GM21576 (cell line): Measurements from ENCODE around the gene CNTNAP4.

Experiments
- ATAC-seq: cut with Tn5 transposase; IDR thresholded peaks from one replicate; pipeline ENCODE4 v1.9.1; 2021; ENCODE audit warnings: mild to moderate bottlenecking, moderate library complexity; ENCODE audit not compliant: unreplicated experiment

The CNTNAP4 gene

DNA sequence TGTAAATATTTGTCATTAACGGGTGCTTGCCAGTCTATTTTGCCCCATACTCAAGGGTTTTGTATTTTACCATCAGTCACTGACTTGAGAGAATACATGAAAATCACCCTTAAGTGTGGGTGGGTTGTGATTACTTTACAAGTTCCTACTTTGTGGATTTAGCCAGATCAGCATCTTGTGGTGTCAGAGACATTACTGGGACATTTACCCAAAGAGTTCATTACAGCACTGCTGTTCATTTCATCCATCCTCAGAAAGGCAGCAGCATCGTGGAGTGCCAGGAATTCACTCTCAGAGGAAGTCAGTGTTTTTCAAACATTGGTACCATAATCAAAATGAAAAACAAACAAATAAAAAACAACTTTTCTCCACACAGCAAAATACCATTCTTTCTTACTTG, 110.8 kb downstream of the CNTNAP4 start:
- no peak for ATAC-seq

DNA sequence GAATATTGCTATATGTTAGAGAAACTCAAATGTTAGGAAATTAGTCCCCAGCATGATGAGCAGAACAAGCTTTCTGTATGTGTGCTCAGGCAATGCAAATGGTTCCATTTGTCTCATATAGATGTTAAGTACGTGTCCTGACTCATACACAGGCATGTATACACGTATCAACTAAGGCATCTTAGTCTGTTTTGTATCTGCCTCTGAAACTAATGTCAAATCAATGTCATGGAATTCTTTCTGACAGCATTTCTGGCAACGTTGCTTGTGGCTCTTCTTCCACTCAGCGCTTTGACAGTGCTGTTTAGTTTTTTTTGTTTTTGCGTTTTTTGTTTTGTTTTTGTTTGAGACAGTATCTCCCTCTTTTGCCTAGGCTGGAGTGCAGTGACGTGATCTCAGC, 111.9 kb downstream of the CNTNAP4 start:
- no peak for ATAC-seq

GRCh38 chr16:76390476-76390875, 113.3 kb downstream of the CNTNAP4 start:
- ATAC-seq, result no peak

DNA sequence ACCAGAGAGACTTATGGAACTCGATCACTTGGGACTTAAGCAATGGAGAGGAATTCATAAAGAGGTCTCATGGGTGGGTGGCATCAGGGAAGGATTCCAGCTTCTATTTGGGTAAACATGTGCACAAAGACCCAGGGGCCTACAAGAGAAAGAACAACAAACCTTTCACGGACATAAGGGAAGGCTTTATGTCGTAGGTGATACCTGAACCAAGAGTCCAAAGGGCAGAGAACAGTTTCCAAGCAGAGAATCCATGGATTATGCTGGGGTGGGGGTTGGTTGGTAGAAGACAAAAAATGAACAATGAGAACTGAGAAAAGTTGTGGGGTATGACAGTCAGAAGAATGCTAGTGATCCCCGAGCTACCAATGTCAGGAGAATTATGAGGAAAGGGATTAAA, 119.8 kb downstream of the CNTNAP4 start:
- no peak for ATAC-seq

DNA sequence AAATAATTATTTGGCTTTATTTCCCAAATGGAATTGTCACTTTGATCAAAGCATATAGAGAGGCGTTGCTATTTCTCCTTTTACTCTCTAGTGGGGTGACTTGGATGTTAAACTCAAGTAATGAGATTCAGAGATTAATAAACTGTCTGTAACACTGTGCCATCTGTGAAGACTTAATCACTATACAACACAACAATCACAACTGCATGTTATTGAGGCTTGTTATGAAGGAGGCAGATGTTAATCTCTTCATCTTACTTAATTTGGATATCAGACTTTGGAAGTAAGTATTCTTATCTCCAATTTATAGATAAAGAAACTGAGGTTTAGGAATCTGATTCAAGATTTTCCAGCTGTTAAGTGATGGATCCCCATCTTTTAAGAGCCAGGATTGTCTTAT, 132.5 kb downstream of the CNTNAP4 start:
- ATAC-seq, result no peak

DNA sequence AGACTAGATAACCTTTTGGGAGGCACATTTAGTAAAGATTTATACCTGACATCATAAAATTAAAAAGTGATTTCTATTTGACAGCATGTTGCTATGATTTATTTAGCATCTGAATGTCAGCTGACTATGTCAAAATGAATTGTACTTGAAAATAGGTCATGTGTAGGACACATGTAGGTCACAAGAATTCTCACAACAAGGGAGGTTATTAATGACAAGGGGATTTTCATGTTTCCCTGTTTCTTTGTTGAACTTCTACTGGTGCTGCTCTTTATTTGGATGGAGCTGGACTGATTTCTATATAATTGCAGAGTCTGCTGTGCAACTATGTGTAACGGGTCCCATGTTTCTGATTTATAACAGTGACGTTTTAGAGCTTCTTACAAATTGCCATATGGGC, 144.4 kb downstream of the CNTNAP4 start:
- no peak for ATAC-seq

- ATAC-seq, result no peak
Observed at GRCh38 chr16:76428858-76429257, 151.7 kb downstream of the CNTNAP4 start.

GRCh38 chr16:76441391-76441790, 164.2 kb downstream of the CNTNAP4 start:
- ATAC-seq, result no peak

- no peak for ATAC-seq
Observed at GRCh38 chr16:76441876-76442275, 164.7 kb downstream of the CNTNAP4 start.

DNA sequence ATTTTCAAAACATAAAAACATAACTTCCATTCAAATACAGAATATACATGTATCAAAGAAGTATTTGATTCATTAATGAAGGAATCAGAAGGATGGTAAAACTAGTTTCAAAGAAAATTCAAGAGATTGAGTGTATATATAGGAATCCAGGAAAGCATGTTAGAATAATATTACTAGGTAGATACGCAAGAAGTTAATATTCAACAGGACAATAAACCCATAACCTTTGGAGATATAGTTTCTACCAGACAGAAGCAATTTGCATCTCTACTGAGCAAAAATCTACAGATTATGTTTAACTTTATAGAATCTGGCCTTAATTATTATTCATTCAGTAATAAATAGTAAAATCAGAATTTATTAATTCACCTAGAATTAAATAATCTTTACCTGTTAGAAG, 166.8 kb downstream of the CNTNAP4 start:
- ATAC-seq, result no peak

GRCh38 chr16:76444832-76445231, 167.6 kb downstream of the CNTNAP4 start:
- ATAC-seq, result no peak

DNA sequence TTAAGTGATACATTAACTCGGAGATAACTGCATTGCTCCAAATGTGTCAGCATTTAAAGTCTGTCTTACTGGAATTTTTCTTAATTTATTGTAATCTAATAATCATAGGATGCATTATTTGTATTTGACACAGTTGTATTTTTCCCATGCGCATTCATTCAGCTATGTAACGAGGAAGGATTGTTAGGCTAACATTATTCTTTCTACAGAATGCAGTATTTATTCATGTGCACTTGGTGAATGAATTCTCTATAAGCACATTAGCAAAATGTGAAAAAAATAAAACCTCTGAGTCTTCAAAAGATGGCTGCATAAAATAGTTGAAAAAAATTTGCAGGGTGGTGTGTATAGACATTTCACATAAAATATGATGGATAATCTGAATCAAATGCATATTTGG, 168.6 kb downstream of the CNTNAP4 start:
- no peak for ATAC-seq

DNA sequence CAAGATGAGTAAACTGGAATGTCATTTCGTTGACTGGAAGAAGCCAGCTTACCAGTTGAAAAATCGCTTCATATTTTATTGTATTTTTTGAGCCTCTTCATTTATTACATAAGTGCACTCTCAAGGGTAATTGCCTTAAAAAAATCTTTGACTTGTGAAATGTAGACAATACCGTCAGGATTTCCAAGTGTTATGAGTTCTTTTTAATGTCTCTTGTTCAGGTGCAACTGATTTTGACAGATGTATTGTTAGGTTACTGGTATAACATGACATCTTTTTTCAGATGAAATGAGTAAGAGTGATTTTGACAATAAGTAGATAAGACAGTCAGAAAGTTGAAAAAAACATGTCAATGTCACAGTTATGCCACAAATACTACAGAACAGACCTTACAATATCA, 169.1 kb downstream of the CNTNAP4 start:
- ATAC-seq, result no peak

GRCh38 chr16:76450890-76451289, 173.7 kb downstream of the CNTNAP4 start:
- no peak for ATAC-seq

DNA sequence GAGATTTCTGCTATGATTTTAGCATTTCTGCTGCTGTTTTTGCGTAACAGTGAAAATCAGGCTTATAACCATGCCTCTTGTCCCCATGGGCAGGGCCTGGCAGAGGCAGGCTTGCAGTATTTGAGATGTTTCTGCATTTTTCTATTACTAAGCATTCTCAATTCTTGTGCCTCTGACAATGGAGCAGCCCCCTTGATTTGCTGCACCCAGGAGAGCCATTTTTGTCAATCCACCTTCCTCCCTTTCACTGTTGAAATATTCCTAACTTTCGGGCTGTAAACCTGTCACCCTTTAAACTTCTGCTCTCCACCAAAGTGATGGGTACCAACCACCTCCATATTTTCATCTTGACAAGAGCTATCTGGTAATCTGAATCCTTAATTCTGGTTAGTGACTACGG, 178.1 kb downstream of the CNTNAP4 start:
- no peak for ATAC-seq

DNA sequence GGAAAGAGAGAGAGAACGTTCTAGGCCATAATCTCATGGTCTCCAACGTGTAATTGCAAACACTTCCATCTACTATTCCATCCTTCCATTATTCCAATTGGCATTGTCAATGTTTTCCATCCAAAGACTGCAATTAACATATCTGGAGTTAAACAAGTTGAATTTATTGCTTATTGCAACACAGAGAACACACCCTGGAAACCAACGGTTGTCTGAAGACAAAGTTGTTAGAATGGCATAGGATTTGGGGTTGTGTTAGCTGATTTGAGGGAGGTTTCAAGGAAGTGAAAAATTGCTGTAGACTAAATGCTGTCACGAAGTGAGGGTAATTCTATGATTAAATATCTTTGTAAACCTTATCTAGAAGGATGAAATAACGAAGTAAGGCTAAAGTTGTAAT, 178.8 kb downstream of the CNTNAP4 start:
- no peak for ATAC-seq

DNA sequence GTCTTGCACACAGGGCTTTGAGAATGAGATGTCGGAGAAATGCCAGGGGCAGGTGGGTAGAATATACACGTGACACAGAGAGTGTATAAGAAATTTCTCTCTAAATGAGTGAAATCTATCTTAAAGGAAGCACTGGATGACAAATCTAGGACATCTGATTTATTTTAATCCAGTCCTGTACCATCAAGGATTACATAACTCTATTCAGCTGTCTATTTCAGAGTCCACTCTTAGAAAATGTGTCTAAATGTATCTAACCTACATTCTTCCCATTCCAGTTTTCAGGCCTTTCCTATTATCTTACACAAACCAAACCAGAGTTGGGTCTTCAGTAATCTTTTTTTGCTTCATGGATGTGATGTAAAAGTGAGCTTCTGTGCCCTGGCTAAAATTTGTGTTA, 181.9 kb downstream of the CNTNAP4 start:
- ATAC-seq, result no peak

GRCh38 chr16:76461836-76462235, 184.6 kb downstream of the CNTNAP4 start:
- no peak for ATAC-seq

DNA sequence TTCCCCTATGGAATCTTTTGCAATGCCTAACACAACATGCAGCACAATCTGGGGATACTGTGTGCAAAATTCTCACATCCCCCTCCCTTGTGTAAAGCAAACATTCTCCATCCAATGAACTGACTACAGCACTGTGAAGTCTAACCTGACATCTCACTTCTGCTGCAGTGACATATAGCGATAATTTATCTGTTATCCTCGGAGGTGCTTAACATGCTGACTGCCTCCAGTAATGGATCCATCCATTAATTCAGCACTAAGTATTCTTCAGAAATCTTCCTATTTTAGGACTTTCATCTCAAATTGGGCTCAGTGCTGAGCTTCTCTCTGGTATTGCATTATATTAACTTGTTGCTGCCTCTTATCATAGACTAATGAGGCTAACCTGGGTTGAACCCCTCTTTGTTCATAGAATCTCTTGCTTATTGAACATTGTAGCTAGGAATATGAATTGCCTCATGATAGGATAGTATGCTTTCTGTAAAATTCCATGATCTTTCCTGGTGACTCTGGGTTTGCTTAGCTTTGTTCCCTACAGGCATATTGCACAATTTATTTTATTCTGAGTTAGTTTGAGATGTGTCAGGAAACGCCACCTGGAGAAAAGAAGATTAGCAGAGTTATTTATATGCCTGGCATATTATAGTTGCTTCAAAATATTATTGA, 187.9 kb downstream of the CNTNAP4 start:
- no peak for ATAC-seq

GRCh38 chr16:76466871-76467270, 189.7 kb downstream of the CNTNAP4 start:
- ATAC-seq, result no peak

DNA sequence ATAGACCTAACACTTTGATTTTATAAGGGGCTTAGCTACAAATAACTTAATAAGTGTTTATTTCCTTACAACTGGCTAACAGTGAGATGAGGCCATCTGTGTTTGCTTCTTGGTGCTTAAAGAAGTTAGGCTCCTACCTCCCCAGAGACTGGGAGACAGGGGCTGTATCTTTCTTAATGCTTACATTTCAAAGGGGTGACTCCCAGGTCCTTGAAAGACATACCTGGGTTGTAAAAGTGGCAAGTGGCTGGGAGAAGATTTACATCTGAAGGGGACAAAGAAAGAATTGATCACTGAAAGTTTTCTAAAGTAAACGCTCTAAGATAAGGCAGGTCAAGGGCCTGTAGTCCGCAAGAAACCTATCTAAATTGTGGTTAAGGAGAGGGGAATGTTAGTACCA, 196.8 kb downstream of the CNTNAP4 start:
- ATAC-seq, result no peak

GRCh38 chr16:76478105-76478504, 200.9 kb downstream of the CNTNAP4 start:
- ATAC-seq, result no peak

- no peak for ATAC-seq
Observed at GRCh38 chr16:76483307-76483909, 206.2 kb downstream of the CNTNAP4 start.
